HG03095 (cell line): ENCODE data around the gene GNAZ.

Experiments
- ATAC-seq: cut with Tn5 transposase; IDR thresholded peaks from one replicate; pipeline ENCODE4 v1.9.1; 2021; ENCODE audit warnings: moderate library complexity; ENCODE audit not compliant: unreplicated experiment

The GNAZ gene

GRCh38 chr22:23090457-23090835 lies 20.1 kb downstream of the GNAZ start:
- ATAC-seq = no peak

- no peak for ATAC-seq
Observed at GRCh38 chr22:23091760-23092159, 21.4 kb downstream of the GNAZ start.

GRCh38 chr22:23092217-23092955 lies 22.1 kb downstream of the GNAZ start:
- no peak for ATAC-seq

GRCh38 chr22:23093051-23093788 lies 22.9 kb downstream of the GNAZ start:
- ATAC-seq = no peak

GRCh38 chr22:23094260-23094659 lies 23.9 kb downstream of the GNAZ start:
- ATAC-seq = no peak

- ATAC-seq = no peak
Observed at GRCh38 chr22:23094695-23095681, 24.7 kb downstream of the GNAZ start.

- ATAC-seq = no peak
Observed at GRCh38 chr22:23095733-23096342, 25.5 kb downstream of the GNAZ start.

GRCh38 chr22:23097412-23098229 lies 27.3 kb downstream of the GNAZ start:
- no peak for ATAC-seq

GRCh38 chr22:23098230-23098705 lies 27.9 kb downstream of the GNAZ start:
- ATAC-seq = no peak

GRCh38 chr22:23098718-23099530 lies 28.6 kb downstream of the GNAZ start:
- no peak for ATAC-seq

- no peak for ATAC-seq
Observed at GRCh38 chr22:23099531-23099804, 29.1 kb downstream of the GNAZ start.

GRCh38 chr22:23100124-23100801 lies 29.9 kb downstream of the GNAZ start:
- no peak for ATAC-seq

- no peak for ATAC-seq
Observed at GRCh38 chr22:23101524-23101923, 31.2 kb downstream of the GNAZ start.

GRCh38 chr22:23102002-23102655 lies 31.8 kb downstream of the GNAZ start:
- no peak for ATAC-seq

- no peak for ATAC-seq
Observed at GRCh38 chr22:23102776-23103175, 32.5 kb downstream of the GNAZ start.

GRCh38 chr22:23103199-23103954 lies 33.1 kb downstream of the GNAZ start:
- no peak for ATAC-seq

GRCh38 chr22:23104187-23104971 lies 34.1 kb downstream of the GNAZ start:
- no peak for ATAC-seq
